ENCODE data around the gene TMEM200A. TPM values are rescaled to one million over a fixed set of nuclear protein-coding genes. Genes with fewer than 3 reads are reported as not detected.

The TMEM200A gene
- total RNA-seq, 1 experiment from 2014 or later = 2.0 TPM

GRCh38 chr6:130424710-130425109 lies 58.9 kb downstream of the TMEM200A start:
- Histone ChIP-seq H3K4me3 (ENCODE audit: low read depth, low read length, poor library complexity, severe bottlenecking) (no peak overlapping the region), H3K27me3 (replicated peaks; ENCODE audit: insufficient read depth, low read depth, low read length, poor library complexity) (no peaks in the 10 kb centered on the region), H3K36me3 (ENCODE audit: insufficient read depth, low read length, poor library complexity, severe bottlenecking) (no peaks in the 10 kb centered on the region), H3K27ac (ENCODE audit: low read depth, low read length, poor library complexity, severe bottlenecking) (no peak overlapping the region), H3K9me3 (ENCODE audit: low read depth, low read length, poor library complexity, severe bottlenecking) (no peaks in the 10 kb centered on the region), H3K4me1 (ENCODE audit: insufficient read depth, low read length, poor library complexity, severe bottlenecking) (peaks cover 6% of the 10 kb centered on the region)
- POLR2A ChIA-PET (ENCODE audit: low non-redundant PET) = no interaction called here
- intact Hi-C loops (cut with micrococcal nuclease; ENCODE audit: unreplicated experiment) = no loop called here
- TF ChIP-seq CTCF (conservative IDR thresholded peaks at IDR 0.05; ENCODE audit: low read depth, low read length) (no peak), EZH2 (IDR thresholded peaks at IDR 0.05; ENCODE audit: borderline replicate concordance, low read depth, low read length, poor library complexity, severe bottlenecking) (no peak)
- CTCF ChIA-PET = no interaction called here
- no peak for DNase-seq (ENCODE audit: low spot score)
- no TSS peak for BruUV-seq (replicated peaks)

GRCh38 chr6:130425537-130425936 lies 59.7 kb downstream of the TMEM200A start:
- H3K27me3 ChIP-seq (replicated peaks; ENCODE audit: insufficient read depth, low read depth, low read length, poor library complexity) = no peaks in the 10 kb centered on the region
- no peaks in the 10 kb centered on the region for H3K36me3 ChIP-seq (ENCODE audit: insufficient read depth, low read length, poor library complexity, severe bottlenecking)
- intact Hi-C loops (cut with micrococcal nuclease; ENCODE audit: unreplicated experiment) = no loop called here
- ChIA-PET CTCF (no interaction called here), POLR2A (ENCODE audit: low non-redundant PET) (no interaction called here)
- H3K27ac ChIP-seq (ENCODE audit: low read depth, low read length, poor library complexity, severe bottlenecking) = no peak overlapping the region
- DNase-seq (ENCODE audit: low spot score) = no peak
- H3K4me3 ChIP-seq (ENCODE audit: low read depth, low read length, poor library complexity, severe bottlenecking) = no peak overlapping the region
- no TSS peak for BruUV-seq (replicated peaks)
- peaks cover 6% of the 10 kb centered on the region for H3K4me1 ChIP-seq (ENCODE audit: insufficient read depth, low read length, poor library complexity, severe bottlenecking)
- TF ChIP-seq CTCF (conservative IDR thresholded peaks at IDR 0.05; ENCODE audit: low read depth, low read length) (no peak), EZH2 (IDR thresholded peaks at IDR 0.05; ENCODE audit: borderline replicate concordance, low read depth, low read length, poor library complexity, severe bottlenecking) (no peak)
- no peaks in the 10 kb centered on the region for H3K9me3 ChIP-seq (ENCODE audit: low read depth, low read length, poor library complexity, severe bottlenecking)

- no TSS peak for BruUV-seq (replicated peaks)
- TF ChIP-seq EZH2 (IDR thresholded peaks at IDR 0.05; ENCODE audit: borderline replicate concordance, low read depth, low read length, poor library complexity, severe bottlenecking) = no peak
- no peaks in the 10 kb centered on the region for H3K36me3 ChIP-seq (ENCODE audit: insufficient read depth, low read length, poor library complexity, severe bottlenecking)
- ChIA-PET POLR2A (ENCODE audit: low non-redundant PET) (no interaction called here), CTCF (no interaction called here)
- H3K27me3 ChIP-seq (replicated peaks; ENCODE audit: insufficient read depth, low read depth, low read length, poor library complexity) = no peaks in the 10 kb centered on the region
- no peak overlapping the region for H3K4me3 ChIP-seq (ENCODE audit: low read depth, low read length, poor library complexity, severe bottlenecking)
- no peaks in the 10 kb centered on the region for H3K9me3 ChIP-seq (ENCODE audit: low read depth, low read length, poor library complexity, severe bottlenecking)
- H3K4me1 ChIP-seq (ENCODE audit: insufficient read depth, low read length, poor library complexity, severe bottlenecking) = peaks cover 13% of the 10 kb centered on the region
- intact Hi-C loops (cut with micrococcal nuclease; ENCODE audit: unreplicated experiment) = no loop called here
- H3K27ac ChIP-seq (ENCODE audit: low read depth, low read length, poor library complexity, severe bottlenecking) = no peak overlapping the region
- DNase-seq (ENCODE audit: low spot score) = no peak
These were observed 60.4 kb downstream of the TMEM200A start for GRCh38 chr6:130426066-130426721.

GRCh38 chr6:130431346-130431852 lies 65.6 kb downstream of the TMEM200A start:
- Histone ChIP-seq H3K36me3 (ENCODE audit: insufficient read depth, low read length, poor library complexity, severe bottlenecking) (no peaks in the 10 kb centered on the region), H3K9me3 (ENCODE audit: low read depth, low read length, poor library complexity, severe bottlenecking) (no peaks in the 10 kb centered on the region), H3K4me3 (ENCODE audit: low read depth, low read length, poor library complexity, severe bottlenecking) (no peak overlapping the region), H3K27ac (ENCODE audit: low read depth, low read length, poor library complexity, severe bottlenecking) (no peak overlapping the region), H3K4me1 (ENCODE audit: insufficient read depth, low read length, poor library complexity, severe bottlenecking) (peaks cover 26% of the 10 kb centered on the region), H3K27me3 (replicated peaks; ENCODE audit: insufficient read depth, low read depth, low read length, poor library complexity) (no peaks in the 10 kb centered on the region)
- no peak for TF ChIP-seq EZH2 (IDR thresholded peaks at IDR 0.05; ENCODE audit: borderline replicate concordance, low read depth, low read length, poor library complexity, severe bottlenecking)
- no peak for TF ChIP-seq CTCF (conservative IDR thresholded peaks at IDR 0.05; ENCODE audit: low read depth, low read length)
- intact Hi-C loops (cut with micrococcal nuclease; ENCODE audit: unreplicated experiment) = loop anchor here (5.0 kb wide), 1 partner anchor 171 kb away; no protein-coding TSS in a partner anchor
- no TSS peak for BruUV-seq (replicated peaks)
- CTCF ChIA-PET = no interaction called here
- POLR2A ChIA-PET (ENCODE audit: low non-redundant PET) = no interaction called here
- peak; percentile 96 for DNase-seq (ENCODE audit: low spot score)
